Panc1 (cell line): Measurements from ENCODE around the gene DOCK4. TPM values are rescaled to one million over a fixed set of nuclear protein-coding genes. Genes with fewer than 3 reads are reported as not detected.

Experiments
- ATAC-seq: fragments of 200-7000 bp; cut with Tn5 transposase; 2 replicates; pipeline ENCODE4 v1.9.1; 2020; ENCODE audit warnings: mild to moderate bottlenecking, moderate library complexity
- BruUV-seq: library from RNA; stranded (reverse); fragments of 400-500 nt; replicated peaks from 2 replicates; lab custom pipeline; 2021; lab: Mats Ljungman, UMichigan
- CTCF ChIA-PET: fragments of 300-600 bp; sonication (Branson Sonifier 250); formaldehyde crosslinking; loops from one replicate; lab custom pipeline; 2022; ENCODE audit warnings: antibody characterized with exemption; lab: Charles Lee
- POLR2A ChIA-PET: fragments of 300-600 bp; sonication (Branson Sonifier 250); formaldehyde crosslinking; loops from one replicate; lab custom pipeline; 2022; ENCODE audit warnings: antibody characterized with exemption; lab: Charles Lee
- DNase-seq: peaks from one replicate; pipeline ENCODE4 v3.0.0-alpha.2; 2010; ENCODE audit warnings: low read depth, low spot score
- H3K27ac ChIP-seq: 2 replicates; pipeline ENCODE4 v1.5.1; 2011; ENCODE audit warnings: mild to moderate bottlenecking, low read length, inconsistent platforms
- H3K27me3 ChIP-seq: fragments of 200-500 bp; sonication (Bioruptor generic); 2 replicates; pipeline ENCODE4 v1.6.0; 2014; ENCODE audit warnings: low read length, inconsistent platforms; ENCODE audit not compliant: control insufficient read depth, insufficient read depth
- H3K36me3 ChIP-seq: fragments of 200-500 bp; sonication (Bioruptor generic); 2 replicates; pipeline ENCODE4 v1.5.1; 2014; ENCODE audit warnings: inconsistent platforms, mild to moderate bottlenecking, low read length, moderate library complexity; ENCODE audit not compliant: control insufficient read depth, insufficient read depth
- H3K4me1 ChIP-seq: 2 replicates; pipeline ENCODE4 v1.5.1; 2011; ENCODE audit warnings: inconsistent platforms, mild to moderate bottlenecking, low read length, moderate library complexity; ENCODE audit not compliant: control insufficient read depth, insufficient read depth
- H3K4me3 ChIP-seq, 2 experiments: 2 replicates each; pipeline ENCODE4 v1.5.1; 2011 to 2012; ENCODE audit warnings: low read depth in 2 of 2, low read length in 2 of 2, mild to moderate bottlenecking in 2 of 2, inconsistent platforms in 1 of 2, moderate library complexity in 1 of 2
- H3K9me3 ChIP-seq: fragments of 200-500 bp; sonication (Bioruptor generic); 2 replicates; pipeline ENCODE4 v1.5.1; 2014; ENCODE audit warnings: low read depth, mild to moderate bottlenecking, inconsistent platforms, low read length, moderate library complexity; ENCODE audit not compliant: control insufficient read depth, insufficient read depth
- POLR2AphosphoS5 ChIP-seq: IDR thresholded peaks from 2 replicates; pipeline ENCODE4 v1.6.1; 2012; ENCODE audit warnings: mild to moderate bottlenecking, low read depth, low read length, moderate library complexity
- REST ChIP-seq, 2 experiments: IDR thresholded peaks; 2 replicates each; pipeline ENCODE4 v1.6.1; 2011 to 2012; ENCODE audit warnings: low read depth in 2 of 2, control low read depth in 1 of 2, low read length in 1 of 2, mild to moderate bottlenecking in 1 of 2, moderate library complexity in 1 of 2; ENCODE audit not compliant: insufficient read depth in 1 of 2
- SIN3A ChIP-seq: IDR thresholded peaks from 2 replicates; pipeline ENCODE4 v1.6.1; 2012; ENCODE audit warnings: low read depth, mild to moderate bottlenecking, low read length, moderate library complexity, borderline replicate concordance; ENCODE audit not compliant: insufficient read depth
- TCF7L2 ChIP-seq: IDR thresholded peaks from 2 replicates; pipeline ENCODE4 v1.6.1; 2011; ENCODE audit warnings: mild to moderate bottlenecking, low read depth, low read length, inconsistent platforms
- in situ Hi-C: cut with HindIII; loops from 2 replicates; pipeline ENCODE4 v1.10.0; 2016; ENCODE audit warnings: low sequenced_read_pairs, low pct_unique_long_range_greater_than_20kb
- intact Hi-C: fragments of 100-400 bp; cut with micrococcal nuclease; formaldehyde crosslinking; loops from one replicate; pipeline ENCODE4 v1.10.0; 2022; ENCODE audit not compliant: unreplicated experiment
- total RNA-seq: library from RNA; stranded (reverse); gene quantifications from one replicate; pipeline ENCODE4 v1.2.1, GENCODE V29; 2021; ENCODE audit not compliant: unreplicated experiment
- TF ChIP-seq, protein P1 (sequence below): fragments of 450-650 bp; IDR thresholded peaks from 2 replicates; pipeline ENCODE4 v1.5.1; 2017; ENCODE audit warnings: mild to moderate bottlenecking

DOCK4 gene
- total RNA-seq, 1 experiment from 2014 or later, result 10.8 TPM

DNA sequence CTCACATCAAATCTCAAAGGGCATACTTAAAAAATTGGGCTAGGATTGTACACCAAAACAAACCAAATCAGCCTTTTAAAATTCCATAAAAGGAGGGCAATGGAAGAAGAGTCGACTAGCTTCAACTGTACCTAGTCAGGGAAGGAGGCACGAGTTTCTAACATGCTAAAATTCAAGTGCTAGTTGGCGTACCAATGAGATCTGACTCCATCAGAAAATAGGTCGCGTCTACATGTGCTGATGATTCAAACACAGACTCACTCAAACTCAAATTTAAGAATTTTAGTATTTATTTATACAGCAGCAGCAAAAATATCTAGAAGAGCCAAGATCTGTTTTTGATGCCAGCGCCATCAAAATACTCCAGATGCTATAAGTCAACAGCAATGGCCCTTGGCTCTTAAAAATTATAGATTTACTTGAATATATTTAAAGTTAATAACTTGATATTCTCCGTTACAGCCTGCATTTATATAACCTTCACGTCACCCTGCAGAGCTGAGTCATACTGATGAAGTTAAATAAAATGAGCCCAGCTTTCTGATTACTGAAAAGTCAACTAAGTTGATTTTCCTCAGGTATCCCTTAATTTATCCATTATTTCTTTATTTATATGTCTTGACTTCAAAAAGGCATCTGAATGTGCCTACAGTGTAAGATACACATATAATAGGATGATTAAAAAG lies 341.8 kb downstream of the DOCK4 start:
- in situ Hi-C loops (no loop called here), intact Hi-C loops (no loop called here)
- TF ChIP-seq, protein P1, sequence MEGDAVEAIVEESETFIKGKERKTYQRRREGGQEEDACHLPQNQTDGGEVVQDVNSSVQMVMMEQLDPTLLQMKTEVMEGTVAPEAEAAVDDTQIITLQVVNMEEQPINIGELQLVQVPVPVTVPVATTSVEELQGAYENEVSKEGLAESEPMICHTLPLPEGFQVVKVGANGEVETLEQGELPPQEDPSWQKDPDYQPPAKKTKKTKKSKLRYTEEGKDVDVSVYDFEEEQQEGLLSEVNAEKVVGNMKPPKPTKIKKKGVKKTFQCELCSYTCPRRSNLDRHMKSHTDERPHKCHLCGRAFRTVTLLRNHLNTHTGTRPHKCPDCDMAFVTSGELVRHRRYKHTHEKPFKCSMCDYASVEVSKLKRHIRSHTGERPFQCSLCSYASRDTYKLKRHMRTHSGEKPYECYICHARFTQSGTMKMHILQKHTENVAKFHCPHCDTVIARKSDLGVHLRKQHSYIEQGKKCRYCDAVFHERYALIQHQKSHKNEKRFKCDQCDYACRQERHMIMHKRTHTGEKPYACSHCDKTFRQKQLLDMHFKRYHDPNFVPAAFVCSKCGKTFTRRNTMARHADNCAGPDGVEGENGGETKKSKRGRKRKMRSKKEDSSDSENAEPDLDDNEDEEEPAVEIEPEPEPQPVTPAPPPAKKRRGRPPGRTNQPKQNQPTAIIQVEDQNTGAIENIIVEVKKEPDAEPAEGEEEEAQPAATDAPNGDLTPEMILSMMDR, result no peak
- TF ChIP-seq REST (IDR thresholded peaks at IDR 0.05; ENCODE audit: insufficient read depth in 1 of 2, low read depth in 2 of 2, low read length in 1 of 2) (no peak), POLR2AphosphoS5 (no peak)
- BruUV-seq, result no TSS peak
- Histone ChIP-seq H3K27me3 (no peaks in the 10 kb centered on the region), H3K9me3 (no peaks in the 10 kb centered on the region), H3K4me1 (no peaks in the 10 kb centered on the region), H3K4me3 (no peak overlapping the region), H3K27ac (no peak overlapping the region), H3K36me3 (no peaks in the 10 kb centered on the region)
- ATAC-seq (no peak), DNase-seq (no peak)
- ChIA-PET POLR2A (no interaction called here), CTCF (no interaction called here)

- H3K4me1 ChIP-seq, result no peaks in the 10 kb centered on the region
- TF ChIP-seq SIN3A, result no peak
- TF ChIP-seq, protein P1, result no peak
- no peak for TF ChIP-seq TCF7L2
- no peak for TF ChIP-seq REST (IDR thresholded peaks at IDR 0.05; ENCODE audit: insufficient read depth in 1 of 2, low read depth in 2 of 2, low read length in 1 of 2)
- no peak for TF ChIP-seq POLR2AphosphoS5
- CTCF ChIA-PET, result no interaction called here
- no peak for ATAC-seq
- no peaks in the 10 kb centered on the region for H3K36me3 ChIP-seq
- in situ Hi-C loops (no loop called here), intact Hi-C loops (no loop called here)
- no peak overlapping the region for H3K27ac ChIP-seq
- POLR2A ChIA-PET, result no interaction called here
- no peak overlapping the region for H3K4me3 ChIP-seq
- no peak for DNase-seq
- H3K9me3 ChIP-seq, result no peaks in the 10 kb centered on the region
- no peaks in the 10 kb centered on the region for H3K27me3 ChIP-seq
- BruUV-seq, result no TSS peak
Observed at GRCh38 chr7:111863269-111863668, 342.9 kb downstream of the DOCK4 start.
